ENCODE results near the gene GRIP2. TPM values are rescaled to one million over a fixed set of nuclear protein-coding genes. Genes with fewer than 3 reads are reported as not detected.

The GRIP2 gene
- total and polyA plus RNA-seq, 3 experiments from 2014 or later = not detected

DNA sequence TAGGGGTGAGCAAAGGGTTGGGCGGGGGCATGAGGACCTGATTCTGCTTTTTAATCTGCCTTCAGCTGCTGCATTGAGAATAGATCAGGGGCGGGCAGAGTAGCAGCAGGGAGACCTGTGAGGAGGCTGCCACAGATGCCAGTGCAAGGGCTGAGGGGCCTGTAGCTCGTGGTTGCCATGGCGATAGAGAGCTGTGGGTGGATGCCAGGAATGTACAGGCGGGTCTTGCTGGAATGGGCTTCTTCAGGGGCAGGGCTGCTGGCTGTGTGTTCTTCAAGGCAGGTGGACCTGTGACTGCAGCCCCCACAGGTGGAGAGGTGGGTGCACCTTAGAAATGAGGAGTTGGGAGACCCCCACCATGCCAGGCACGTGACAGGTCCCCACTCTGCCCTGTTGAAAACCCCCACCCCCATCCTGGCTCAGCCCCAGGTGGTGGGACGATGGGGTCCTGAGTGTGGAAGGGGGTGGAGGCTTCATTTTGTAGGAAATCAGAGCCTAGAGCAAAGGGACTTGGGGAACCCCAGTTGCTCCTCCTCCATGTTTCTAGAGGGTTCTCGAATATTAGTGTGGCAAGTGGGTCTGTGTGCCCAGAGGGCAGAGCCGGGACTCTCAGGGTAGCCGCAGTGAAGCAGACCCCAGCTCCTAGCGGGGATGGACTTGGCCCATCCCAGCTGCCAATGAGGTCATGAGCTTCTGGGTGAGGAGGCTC lies 99.5 kb downstream of the GRIP2 start:
- Histone ChIP-seq H3K27me3 (ENCODE audit: insufficient read depth, low read length, poor library complexity, severe bottlenecking) (no peaks in the 10 kb centered on the region), H3K4me1 (ENCODE audit: insufficient read depth, low read length) (peaks cover 12% of the 10 kb centered on the region), H3K4me3 (ENCODE audit: low read length) (no peak overlapping the region), H3K27ac (ENCODE audit: low read depth, low read length) (no peak overlapping the region), H3K9me3 (ENCODE audit: low read length) (no peaks in the 10 kb centered on the region), H3K36me3 (ENCODE audit: insufficient read depth, low read length) (peaks cover 3% of the 10 kb centered on the region)
- no peak for DNase-seq
- Mint-ChIP-seq H3K27me3 (no peaks in the 10 kb centered on the region), H3K27ac (peak overlapping the region in 5 of 8 donors; percentile 7 to 78 (median 47)), H3K4me3 (no peak overlapping the region), H3K4me1 (peaks cover 25 to 53% (median 31%) of the 10 kb centered on the region in 3 donors), H3K9me3 (no peaks in the 10 kb centered on the region), H3K36me3 (peaks cover 0 to 22% (median 6%) of the 10 kb centered on the region in 3 donors)
- ChIA-PET CTCF (no interaction called here), POLR2A (no interaction called here)

DNA sequence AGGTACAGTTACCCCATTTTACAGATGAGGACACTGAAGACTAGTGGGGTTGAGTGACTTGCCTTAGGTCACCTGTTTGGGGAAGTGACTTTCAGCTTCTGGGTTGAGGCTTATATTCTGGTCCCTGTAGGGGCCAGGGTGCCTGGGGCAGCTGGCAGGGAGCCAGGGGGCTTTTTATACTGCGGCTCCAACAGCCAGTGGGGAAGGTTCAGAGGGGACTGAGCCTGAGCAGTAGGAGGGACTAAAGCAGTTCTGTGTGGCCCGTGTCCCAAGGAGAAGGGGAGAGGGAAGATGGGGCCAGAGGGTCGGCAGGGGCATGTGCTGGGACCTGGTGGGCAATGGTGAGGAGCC lies 100.0 kb downstream of the GRIP2 start:
- no peaks in the 10 kb centered on the region for H3K36me3 ChIP-seq (ENCODE audit: insufficient read depth, low read length)
- peaks cover 0 to 18% (median 4%) of the 10 kb centered on the region in 3 donors for H3K36me3 Mint-ChIP-seq
- H3K4me3 Mint-ChIP-seq = no peak overlapping the region
- H3K27me3 Mint-ChIP-seq = no peaks in the 10 kb centered on the region
- H3K4me1 Mint-ChIP-seq = peaks cover 30 to 59% (median 36%) of the 10 kb centered on the region in 3 donors
- no peak for DNase-seq
- H3K4me1 ChIP-seq (ENCODE audit: insufficient read depth, low read length) = peaks cover 18% of the 10 kb centered on the region
- H3K9me3 ChIP-seq (ENCODE audit: low read length) = no peaks in the 10 kb centered on the region
- CTCF ChIA-PET = no interaction called here
- H3K9me3 Mint-ChIP-seq = no peaks in the 10 kb centered on the region
- no peak overlapping the region for H3K27ac ChIP-seq (ENCODE audit: low read depth, low read length)
- POLR2A ChIA-PET = no interaction called here
- H3K27ac Mint-ChIP-seq = peak overlapping the region in 5 of 8 donors; percentile 7 to 78 (median 51)
- no peaks in the 10 kb centered on the region for H3K27me3 ChIP-seq (ENCODE audit: insufficient read depth, low read length, poor library complexity, severe bottlenecking)
- H3K4me3 ChIP-seq (ENCODE audit: low read length) = no peak overlapping the region

DNA sequence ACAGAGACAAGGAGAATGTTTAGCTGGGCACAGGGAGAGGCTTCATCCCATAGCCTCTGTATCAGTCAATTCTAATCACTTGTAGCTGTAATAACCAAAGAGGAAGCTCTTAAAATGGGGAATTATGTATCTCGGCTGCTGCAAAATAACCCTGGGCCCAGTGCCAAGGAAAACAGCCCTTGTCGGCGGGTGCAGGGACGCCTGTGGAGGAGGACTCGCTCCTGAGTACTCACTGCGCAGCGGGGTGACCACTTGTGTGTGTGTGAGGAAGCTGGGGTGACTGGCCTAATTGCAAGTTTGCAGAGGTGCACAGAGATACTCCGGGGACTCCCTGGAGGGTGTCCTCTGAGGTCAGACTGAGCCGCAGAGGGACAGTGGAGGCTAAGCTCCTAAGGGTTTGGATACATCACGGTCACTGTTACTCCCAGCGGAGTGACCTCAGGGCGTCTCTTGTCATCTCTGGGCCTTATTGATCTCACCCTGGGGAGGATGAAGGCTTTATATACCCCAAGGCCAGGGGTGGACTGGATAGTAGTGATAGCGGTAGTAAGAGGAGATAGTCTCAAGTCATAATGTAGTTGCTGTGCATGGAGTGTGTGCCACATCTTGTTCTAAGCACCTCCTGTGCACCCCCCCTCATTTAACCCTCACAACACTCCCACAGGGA lies 100.5 kb downstream of the GRIP2 start:
- peaks cover 35 to 64% (median 41%) of the 10 kb centered on the region in 3 donors for H3K4me1 Mint-ChIP-seq
- ChIA-PET POLR2A (no interaction called here), CTCF (no interaction called here)
- no peak overlapping the region for H3K4me3 ChIP-seq (ENCODE audit: low read length)
- peaks cover 23% of the 10 kb centered on the region for H3K4me1 ChIP-seq (ENCODE audit: insufficient read depth, low read length)
- H3K27ac ChIP-seq (ENCODE audit: low read depth, low read length) = no peak overlapping the region
- H3K27me3 ChIP-seq (ENCODE audit: insufficient read depth, low read length, poor library complexity, severe bottlenecking) = no peaks in the 10 kb centered on the region
- no peaks in the 10 kb centered on the region for H3K9me3 Mint-ChIP-seq
- H3K36me3 ChIP-seq (ENCODE audit: insufficient read depth, low read length) = no peaks in the 10 kb centered on the region
- no peak for DNase-seq
- peak overlapping the region in 5 of 8 donors; percentile 7 to 83 (median 51) for H3K27ac Mint-ChIP-seq
- no peaks in the 10 kb centered on the region for H3K9me3 ChIP-seq (ENCODE audit: low read length)
- H3K36me3 Mint-ChIP-seq = peaks cover 0 to 16% (median 4%) of the 10 kb centered on the region in 3 donors
- no peaks in the 10 kb centered on the region for H3K27me3 Mint-ChIP-seq
- H3K4me3 Mint-ChIP-seq = no peak overlapping the region

Other genes starting within 250 kb of the GRIP2 start
- 10 to 100 TPM; 44.5 to 44.6 TPM for gene SLC6A6, start 137.7 kb downstream of the GRIP2 start, total RNA-seq
- 6.6 TPM for gene SLC6A6, start 137.7 kb downstream of the GRIP2 start, polyA plus RNA-seq
- 10 to 100 TPM; 16.8 to 18.2 TPM for gene CCDC174, start 111.4 kb upstream of the GRIP2 start, total RNA-seq
- gene CCDC174, start 111.4 kb upstream of the GRIP2 start, polyA plus RNA-seq = 34.6 TPM
- under 1 TPM; 0.07 to 0.18 TPM for gene C3orf20, start 134.8 kb upstream of the GRIP2 start, total RNA-seq
- gene C3orf20, start 134.8 kb upstream of the GRIP2 start, polyA plus RNA-seq = not detected

Data from CD8-positive, alpha-beta memory T cell (primary cell).